Ureter (tissue), 1 donor: ENCODE results near the gene LAMA1. TPM values are rescaled to one million over a fixed set of nuclear protein-coding genes. Genes with fewer than 3 reads are reported as not detected.
A peak's percentile ranks its signal among the peaks of the same experiment; 100 is the strongest.

Experiments used
- DNase-seq: peaks from one replicate; pipeline ENCODE4 v3.0.0-alpha.2; 2020; ENCODE audit warnings: low spot score
- total RNA-seq: library from RNA; stranded (reverse); gene quantifications from one replicate; pipeline ENCODE4 v1.2.4, GENCODE V29; 2023
- donor health status: DM: yes; HTN: yes; CAD: no.

LAMA1 gene
- total RNA-seq, 1 donor from 2014 or later: 2.7 TPM

GRCh38 chr18:7056026-7056425, 61.6 kb downstream of the LAMA1 start:
- DNase-seq: no peak

- no peak for DNase-seq
Observed at GRCh38 chr18:7049951-7050350, 67.6 kb downstream of the LAMA1 start.

- no peak for DNase-seq
Observed at GRCh38 chr18:7048081-7048480, 69.5 kb downstream of the LAMA1 start.

GRCh38 chr18:7047336-7047735, 70.3 kb downstream of the LAMA1 start:
- no peak for DNase-seq

- DNase-seq: peak; percentile 73
Observed at GRCh38 chr18:7038330-7038851, 79.2 kb downstream of the LAMA1 start.

- no peak for DNase-seq
Observed at GRCh38 chr18:7037470-7037869, 80.1 kb downstream of the LAMA1 start.

GRCh38 chr18:7035807-7036206, 81.8 kb downstream of the LAMA1 start:
- DNase-seq: no peak

GRCh38 chr18:7034924-7035323, 82.7 kb downstream of the LAMA1 start:
- no peak for DNase-seq

GRCh38 chr18:7032537-7032936, 85.1 kb downstream of the LAMA1 start:
- no peak for DNase-seq

- no peak for DNase-seq
Observed at GRCh38 chr18:7028625-7029024, 89.0 kb downstream of the LAMA1 start.

GRCh38 chr18:7025194-7025593, 92.4 kb downstream of the LAMA1 start:
- DNase-seq: no peak

GRCh38 chr18:7023581-7023980, 94.0 kb downstream of the LAMA1 start:
- no peak for DNase-seq

GRCh38 chr18:7023063-7023580, 94.5 kb downstream of the LAMA1 start:
- DNase-seq: no peak

- no peak for DNase-seq
Observed at GRCh38 chr18:7021994-7022840, 95.4 kb downstream of the LAMA1 start.

GRCh38 chr18:7020995-7021777, 96.4 kb downstream of the LAMA1 start:
- no peak for DNase-seq

- no peak for DNase-seq
Observed at GRCh38 chr18:7017013-7017412, 100.6 kb downstream of the LAMA1 start.

- DNase-seq: no peak
Observed at GRCh38 chr18:7011142-7011541, 106.5 kb downstream of the LAMA1 start.

- no peak for DNase-seq
Observed at GRCh38 chr18:7004009-7004408, 113.6 kb downstream of the LAMA1 start.

GRCh38 chr18:7002107-7002506, 115.5 kb downstream of the LAMA1 start:
- DNase-seq: no peak

GRCh38 chr18:7000484-7001096, 117.0 kb downstream of the LAMA1 start:
- no peak for DNase-seq

- peak; percentile 52 for DNase-seq
Observed at GRCh38 chr18:6997808-6998207, 119.8 kb downstream of the LAMA1 start.
